Activated naive CD8-positive, alpha-beta T cell treated with anti-CD3 and anti-CD28 coated beads, Interleukin-2, amount 50 U/mL, for 24 hours (primary cell): ENCODE measurements around the gene ZNF536.
"Not testable (repeated sequence)": the region's sequence is repeated elsewhere in the genome, so short reads cannot be mapped to it uniquely, and the experiment has no call there.

Experiments used
- ATAC-seq: fragments of 150-1000 bp; cut with Tn5 transposase; one replicate; pipeline ENCODE4 v1.10.0; 2021
- DNase-seq: peaks from one replicate; pipeline ENCODE4 v3.0.0; 2021
- H3K27ac Mint-ChIP-seq: one replicate; pipeline ENCODE4 v1.8.0; 2021; ENCODE audit warnings: mild to moderate bottlenecking, mixed read lengths
- H3K27me3 Mint-ChIP-seq: one replicate; pipeline ENCODE4 v1.8.0; 2021; ENCODE audit warnings: mixed read lengths
- H3K36me3 Mint-ChIP-seq: one replicate; pipeline ENCODE4 v1.8.0; 2021; ENCODE audit warnings: low read depth, mixed read lengths
- H3K4me1 Mint-ChIP-seq: one replicate; pipeline ENCODE4 v1.8.0; 2021; ENCODE audit warnings: mixed read lengths
- H3K4me3 Mint-ChIP-seq: one replicate; pipeline ENCODE4 v1.8.0; 2021; ENCODE audit warnings: mild to moderate bottlenecking, moderate library complexity, mixed read lengths
- H3K9me3 Mint-ChIP-seq: one replicate; pipeline ENCODE4 v1.8.0; 2021; ENCODE audit warnings: mixed read lengths

The ZNF536 gene

GRCh38 chr19:30445385-30445784, 73.2 kb downstream of the ZNF536 start:
- Mint-ChIP-seq H3K27me3 (no peaks in the 10 kb centered on the region), H3K27ac (no peak overlapping the region), H3K4me1 (no peaks in the 10 kb centered on the region), H3K9me3 (peaks cover 4% of the 10 kb centered on the region), H3K4me3 (no peak overlapping the region), H3K36me3 (peaks cover 2% of the 10 kb centered on the region)
- ATAC-seq (no peak), DNase-seq (no peak)

- H3K4me1 Mint-ChIP-seq, H3K4me3 Mint-ChIP-seq, H3K9me3 Mint-ChIP-seq, H3K27ac Mint-ChIP-seq, H3K27me3 Mint-ChIP-seq, H3K36me3 Mint-ChIP-seq, DNase-seq, ATAC-seq: not testable (repeated sequence)
Observed at GRCh38 chr19:30446120-30446519, 73.9 kb downstream of the ZNF536 start.

- Mint-ChIP-seq H3K36me3 (peaks cover 2% of the 10 kb centered on the region), H3K27ac (no peak overlapping the region), H3K4me3 (no peak overlapping the region), H3K9me3 (peaks cover 4% of the 10 kb centered on the region), H3K27me3 (no peaks in the 10 kb centered on the region), H3K4me1 (no peaks in the 10 kb centered on the region)
- ATAC-seq (no peak), DNase-seq (no peak)
Observed at GRCh38 chr19:30446850-30447552, 74.8 kb downstream of the ZNF536 start.

GRCh38 chr19:30447553-30447870, 75.3 kb downstream of the ZNF536 start:
- Mint-ChIP-seq H3K4me1 (no peaks in the 10 kb centered on the region), H3K9me3 (peaks cover 4% of the 10 kb centered on the region), H3K36me3 (peaks cover 2% of the 10 kb centered on the region), H3K27ac (no peak overlapping the region), H3K4me3 (no peak overlapping the region), H3K27me3 (no peaks in the 10 kb centered on the region)
- no peak for DNase-seq
- no peak for ATAC-seq

GRCh38 chr19:30448386-30449077, 76.3 kb downstream of the ZNF536 start:
- peaks cover 2% of the 10 kb centered on the region for H3K36me3 Mint-ChIP-seq
- H3K4me3 Mint-ChIP-seq = no peak overlapping the region
- ATAC-seq = no peak
- H3K4me1 Mint-ChIP-seq = no peaks in the 10 kb centered on the region
- H3K27ac Mint-ChIP-seq = no peak overlapping the region
- no peak for DNase-seq
- H3K9me3 Mint-ChIP-seq = no peaks in the 10 kb centered on the region
- no peaks in the 10 kb centered on the region for H3K27me3 Mint-ChIP-seq

GRCh38 chr19:30449078-30449590, 77.0 kb downstream of the ZNF536 start:
- DNase-seq (no peak), ATAC-seq (no peak)
- no peaks in the 10 kb centered on the region for H3K9me3 Mint-ChIP-seq
- H3K36me3 Mint-ChIP-seq = peaks cover 2% of the 10 kb centered on the region
- H3K4me1 Mint-ChIP-seq = no peaks in the 10 kb centered on the region
- H3K27me3 Mint-ChIP-seq = no peaks in the 10 kb centered on the region
- H3K27ac Mint-ChIP-seq = no peak overlapping the region
- no peak overlapping the region for H3K4me3 Mint-ChIP-seq

GRCh38 chr19:30449673-30450072, 77.5 kb downstream of the ZNF536 start:
- Mint-ChIP-seq H3K27me3 (no peaks in the 10 kb centered on the region), H3K27ac (no peak overlapping the region), H3K4me1 (no peaks in the 10 kb centered on the region), H3K4me3 (no peak overlapping the region), H3K36me3 (peaks cover 2% of the 10 kb centered on the region), H3K9me3 (no peaks in the 10 kb centered on the region)
- ATAC-seq (no peak), DNase-seq (no peak)

GRCh38 chr19:30450100-30450499, 77.9 kb downstream of the ZNF536 start:
- no peak overlapping the region for H3K4me3 Mint-ChIP-seq
- peaks cover 2% of the 10 kb centered on the region for H3K36me3 Mint-ChIP-seq
- no peaks in the 10 kb centered on the region for H3K27me3 Mint-ChIP-seq
- H3K9me3 Mint-ChIP-seq = no peaks in the 10 kb centered on the region
- DNase-seq (no peak), ATAC-seq (no peak)
- no peak overlapping the region for H3K27ac Mint-ChIP-seq
- H3K4me1 Mint-ChIP-seq = no peaks in the 10 kb centered on the region

GRCh38 chr19:30450835-30451321, 78.7 kb downstream of the ZNF536 start:
- Mint-ChIP-seq H3K4me3 (no peak overlapping the region), H3K9me3 (no peaks in the 10 kb centered on the region), H3K4me1 (no peaks in the 10 kb centered on the region), H3K27me3 (no peaks in the 10 kb centered on the region), H3K27ac (no peak overlapping the region), H3K36me3 (peaks cover 2% of the 10 kb centered on the region)
- ATAC-seq = no peak
- DNase-seq = no peak

- no peaks in the 10 kb centered on the region for H3K9me3 Mint-ChIP-seq
- DNase-seq (no peak), ATAC-seq (no peak)
- H3K36me3 Mint-ChIP-seq = no peaks in the 10 kb centered on the region
- no peaks in the 10 kb centered on the region for H3K4me1 Mint-ChIP-seq
- no peak overlapping the region for H3K4me3 Mint-ChIP-seq
- no peaks in the 10 kb centered on the region for H3K27me3 Mint-ChIP-seq
- H3K27ac Mint-ChIP-seq = no peak overlapping the region
Observed at GRCh38 chr19:30452931-30453330, 80.7 kb downstream of the ZNF536 start.

- Mint-ChIP-seq H3K27me3 (no peaks in the 10 kb centered on the region), H3K4me1 (no peaks in the 10 kb centered on the region), H3K36me3 (no peaks in the 10 kb centered on the region), H3K9me3 (no peaks in the 10 kb centered on the region), H3K4me3 (no peak overlapping the region), H3K27ac (no peak overlapping the region)
- no peak for DNase-seq
- ATAC-seq = no peak
Observed at GRCh38 chr19:30453743-30454142, 81.6 kb downstream of the ZNF536 start.

- Mint-ChIP-seq H3K9me3 (no peaks in the 10 kb centered on the region), H3K4me1 (no peaks in the 10 kb centered on the region), H3K36me3 (no peaks in the 10 kb centered on the region), H3K27ac (no peak overlapping the region), H3K27me3 (no peaks in the 10 kb centered on the region), H3K4me3 (no peak overlapping the region)
- ATAC-seq (no peak), DNase-seq (no peak)
Observed at GRCh38 chr19:30455881-30456280, 83.7 kb downstream of the ZNF536 start.

- Mint-ChIP-seq H3K36me3 (no peaks in the 10 kb centered on the region), H3K27me3 (no peaks in the 10 kb centered on the region), H3K27ac (no peak overlapping the region), H3K9me3 (no peaks in the 10 kb centered on the region), H3K4me3 (no peak overlapping the region), H3K4me1 (no peaks in the 10 kb centered on the region)
- no peak for ATAC-seq
- DNase-seq = no peak
Observed at GRCh38 chr19:30457484-30457883, 85.3 kb downstream of the ZNF536 start.

- no peaks in the 10 kb centered on the region for H3K27me3 Mint-ChIP-seq
- H3K4me1 Mint-ChIP-seq = no peaks in the 10 kb centered on the region
- no peaks in the 10 kb centered on the region for H3K36me3 Mint-ChIP-seq
- no peak for ATAC-seq
- H3K4me3 Mint-ChIP-seq = no peak overlapping the region
- DNase-seq = no peak
- H3K9me3 Mint-ChIP-seq = no peaks in the 10 kb centered on the region
- H3K27ac Mint-ChIP-seq = no peak overlapping the region
Observed at GRCh38 chr19:30459859-30460258, 87.7 kb downstream of the ZNF536 start.

- Mint-ChIP-seq H3K27ac (no peak overlapping the region), H3K36me3 (no peaks in the 10 kb centered on the region), H3K27me3 (no peaks in the 10 kb centered on the region), H3K4me3 (no peak overlapping the region), H3K9me3 (peaks cover 7% of the 10 kb centered on the region), H3K4me1 (no peaks in the 10 kb centered on the region)
- ATAC-seq = no peak
- DNase-seq = no peak
Observed at GRCh38 chr19:30464162-30464561, 92.0 kb downstream of the ZNF536 start.
